HepG2 (cell line): Measurements from ENCODE around the gene BAG5. TPM values are rescaled to one million over a fixed set of nuclear protein-coding genes. Genes with fewer than 3 reads are reported as not detected.
A peak's percentile ranks its signal among the peaks of the same experiment; 100 is the strongest.

Experiments used
- ATAC-seq: fragments of 200-7000 bp; cut with Tn5 transposase; 3 replicates; pipeline ENCODE4 v1.9.1; 2020; ENCODE audit warnings: mild to moderate bottlenecking, moderate library complexity
- BruUV-seq: library from RNA; stranded (reverse); fragments of 400-500 nt; replicated peaks from 2 replicates; lab custom pipeline; 2021; lab: Mats Ljungman, UMichigan
- CTCF ChIA-PET: fragments of 300-600 bp; formaldehyde crosslinking; extraction: SDS; loops from one replicate; lab custom pipeline; 2021; ENCODE audit warnings: low total read pairs, inconsistent platforms, low intra/inter-chr PET ratio; lab: Yijun Ruan, JAX
- POLR2A ChIA-PET: fragments of 350-600 bp; sonication (Branson Sonifier 250); formaldehyde crosslinking; loops from one replicate; lab custom pipeline; 2020; ENCODE audit warnings: antibody characterized with exemption, inconsistent platforms; lab: Yijun Ruan, JAX
- DNase-seq: peaks from one replicate; pipeline ENCODE4 v3.0.0-alpha.2; 2015; ENCODE audit warnings: low spot score
- FAIRE-seq: peaks from 3 replicates; lab custom pipeline; 2011; peaks lifted over from hg19 to GRCh38; lab: Jason Lieb, UNC
- H2AFZ ChIP-seq: one replicate; pipeline ENCODE4 v1.6.1; 2011; ENCODE audit warnings: low read length, inconsistent platforms
- H3K27ac ChIP-seq: fragments of 300-600 bp; 3 replicates; pipeline ENCODE4 v1.8.0; 2011; ENCODE audit warnings: mixed run types, mild to moderate bottlenecking, mixed read lengths, low read length, inconsistent platforms; ENCODE audit not compliant: insufficient read depth; ENCODE audit errors: extremely low read length
- H3K27me3 ChIP-seq, 2 experiments: fragments of 200-600 bp in 1 of 2; 2 replicates in 1 of 2; 3 replicates in 1 of 2; pipeline versions ENCODE4 v1.6.0 to v1.8.0; 2011; ENCODE audit warnings: low read length in 2 of 2, mild to moderate bottlenecking in 2 of 2, moderate library complexity in 2 of 2, inconsistent platforms in 1 of 2; ENCODE audit not compliant: insufficient read depth in 2 of 2, control insufficient read depth in 1 of 2
- H3K36me3 ChIP-seq, 2 experiments: fragments of 200-600 bp in 1 of 2; replicated peaks in 1 of 2; 2 replicates in 1 of 2; 3 replicates in 1 of 2; pipeline versions ENCODE4 v1.5.1 to v1.8.0; 2011; ENCODE audit warnings: low read length in 2 of 2, inconsistent platforms in 1 of 2; ENCODE audit not compliant: insufficient read depth in 2 of 2, control insufficient read depth in 1 of 2
- H3K4me1 ChIP-seq: 2 replicates; pipeline ENCODE4 v1.5.1; 2012; ENCODE audit warnings: low read length, inconsistent platforms; ENCODE audit not compliant: insufficient read depth
- H3K4me2 ChIP-seq: 2 replicates; pipeline ENCODE4 v1.6.0; 2011; ENCODE audit warnings: low read depth, low read length, inconsistent platforms
- H3K4me3 ChIP-seq, 3 experiments: fragments of 200-600 bp in 1 of 3; sonication (generic), shearing (Covaris generic) in 1 of 3; replicated peaks in 1 of 3; 2 replicates each; pipeline ENCODE4 v1.5.1; 2011 to 2016; ENCODE audit warnings: low read length in 3 of 3, inconsistent platforms in 2 of 3, low read depth in 2 of 3, mild to moderate bottlenecking in 2 of 3, control low read depth in 1 of 3, mixed read lengths in 1 of 3; ENCODE audit not compliant: insufficient read depth in 1 of 3
- H3K79me2 ChIP-seq: one replicate; pipeline ENCODE4 v1.6.1; 2011; ENCODE audit warnings: low read length, inconsistent platforms; ENCODE audit not compliant: insufficient read depth
- H3K9ac ChIP-seq: 2 replicates; pipeline ENCODE4 v1.6.0; 2011; ENCODE audit warnings: mild to moderate bottlenecking, low read depth, low read length, inconsistent platforms; ENCODE audit not compliant: insufficient read depth
- H3K9me3 ChIP-seq: 2 replicates; pipeline ENCODE4 v1.5.1; 2012; ENCODE audit warnings: mild to moderate bottlenecking, low read length
- H4K20me1 ChIP-seq: 2 replicates; pipeline ENCODE4 v1.6.0; 2011; ENCODE audit warnings: inconsistent platforms, mild to moderate bottlenecking, low read length, moderate library complexity; ENCODE audit not compliant: insufficient read depth
- ARID4A ChIP-seq: sonication (generic); formaldehyde crosslinking; IDR thresholded peaks from 2 replicates; pipeline ENCODE4 v1.5.0; 2020; ENCODE audit warnings: mild to moderate bottlenecking, missing genetic modification reagents, borderline replicate concordance
- CCAR2 ChIP-seq: fragments of 200-400 bp; formaldehyde crosslinking; optimal IDR thresholded peaks from 2 replicates; pipeline ENCODE3; 2018; ENCODE audit warnings: low read depth, mild to moderate bottlenecking, low read length, moderate library complexity
- CSRNP2 ChIP-seq: sonication (generic); formaldehyde crosslinking; conservative IDR thresholded peaks from 2 replicates; pipeline ENCODE4 v1.8.0; 2022; ENCODE audit warnings: low read depth, missing genetic modification reagents
- HINFP ChIP-seq: sonication (generic); formaldehyde crosslinking; IDR thresholded peaks from 2 replicates; pipeline ENCODE4 v1.4.0; 2020; ENCODE audit warnings: low read depth, mild to moderate bottlenecking, missing genetic modification reagents
- HMG20B ChIP-seq: conservative IDR thresholded peaks from 2 replicates; pipeline ENCODE4 v1.6.1; 2016; ENCODE audit warnings: missing genetic modification reagents, missing compliant biosample characterization
- HNF1B ChIP-seq: sonication (generic); formaldehyde crosslinking; IDR thresholded peaks from 2 replicates; pipeline ENCODE4 v1.5.1; 2020; ENCODE audit warnings: mild to moderate bottlenecking, moderate library complexity, missing genetic modification reagents
- MED8 ChIP-seq: sonication (generic); formaldehyde crosslinking; IDR thresholded peaks from 2 replicates; pipeline ENCODE4 v1.8.1; 2023; ENCODE audit warnings: mild to moderate bottlenecking, missing genetic modification reagents; ENCODE audit not compliant: insufficient replicate concordance
- MLX ChIP-seq: IDR thresholded peaks from 2 replicates; pipeline ENCODE4 v1.6.1; 2016
- MTF2 ChIP-seq: sonication (generic); formaldehyde crosslinking; IDR thresholded peaks from 2 replicates; pipeline ENCODE4 v1.5.0; 2020; ENCODE audit warnings: missing genetic modification reagents, borderline replicate concordance
- NFE2L1 ChIP-seq: sonication (generic); formaldehyde crosslinking; IDR thresholded peaks from 2 replicates; pipeline ENCODE4 v1.4.0; 2020; ENCODE audit warnings: missing genetic modification reagents, mild to moderate bottlenecking, borderline replicate concordance
- RXRB ChIP-seq: IDR thresholded peaks from 2 replicates; pipeline ENCODE4 v1.6.1; 2016; ENCODE audit warnings: borderline replicate concordance, missing genetic modification reagents, missing compliant biosample characterization
- TBX3 ChIP-seq: fragments of 450-650 bp; IDR thresholded peaks from 2 replicates; pipeline ENCODE4 v1.6.1; 2017; ENCODE audit warnings: antibody characterized with exemption, mild to moderate bottlenecking, inconsistent platforms, borderline replicate concordance
- ZMYM3 ChIP-seq: sonication (generic); formaldehyde crosslinking; IDR thresholded peaks from 2 replicates; pipeline ENCODE4 v1.5.1; 2020; ENCODE audit warnings: mild to moderate bottlenecking, missing genetic modification reagents
- ZNF629 ChIP-seq: sonication (generic); formaldehyde crosslinking; conservative IDR thresholded peaks from 2 replicates; pipeline ENCODE4 v1.5.0; 2020; ENCODE audit warnings: missing genetic modification reagents
- ZNF776 ChIP-seq: sonication (generic); formaldehyde crosslinking; IDR thresholded peaks from 2 replicates; pipeline ENCODE4 v1.4.0; 2020; ENCODE audit warnings: mild to moderate bottlenecking, missing genetic modification reagents
- WGBS: methylation state at CpG from one replicate; pipeline ENCODE4 v1.1.6; 2017; ENCODE audit warnings: low lambda C conversion rate; 5-methylcytosine and 5-hydroxymethylcytosine counted together
- in situ Hi-C: cut with HindIII; loops from 2 replicates; pipeline ENCODE4 v1.10.0; 2017; ENCODE audit warnings: low pct_unique_long_range_greater_than_20kb; ENCODE audit not compliant: extremely low pct_ligation_motif_present
- intact Hi-C: fragments of 100-400 bp; cut with micrococcal nuclease; formaldehyde crosslinking; loops from one replicate; pipeline ENCODE4 v1.10.0; 2022; ENCODE audit not compliant: unreplicated experiment
- polyA plus RNA-seq, 8 experiments: library from polyadenylated mRNA; depleted of rRNA in 3 of 8; stranded (reverse) in 7 of 8; unstranded in 1 of 8; fragments of >200 nt; fragmentation: Illumina TruSeq in 4 of 8; extraction: Trizol in 4 of 8; gene quantifications; 2 replicates each; pipeline versions ENCODE4 v1.2.1 to v1.2.3, GENCODE V29; 2011 to 2016; ENCODE audit warnings: low read depth in 4 of 8, missing spikeins in 1 of 8, mixed read lengths in 1 of 8; ENCODE audit not compliant: insufficient read depth in 1 of 8
- total RNA-seq, 5 experiments: library from RNA; depleted of rRNA; stranded (reverse); fragments of >200 nt; fragmentation: Illumina TruSeq; extraction: Trizol; gene quantifications; 2 replicates each; pipeline ENCODE4 v1.2.3, GENCODE V29; 2016; ENCODE audit warnings: low read depth in 1 of 5

The BAG5 gene
- total and polyA plus RNA-seq, 2 of the 13 experiments (the other 11 are each of a cell fraction or from before 2014, with no cell fraction given) = 3.5 to 21.0 TPM

GRCh38 chr14:103530390-103530789, 32.1 kb downstream of the BAG5 start:
- no peaks in the 10 kb centered on the region for H3K9me3 ChIP-seq
- intact Hi-C loops (no loop called here), in situ Hi-C loops (no loop called here)
- H4K20me1 ChIP-seq = no peaks in the 10 kb centered on the region
- DNase-seq (no peak), FAIRE-seq (no peak), ATAC-seq (no peak)
- peaks cover 3 to 4% of the 10 kb centered on the region in 2 experiments; a peak in 3 of 5 replicates for H3K36me3 ChIP-seq
- H3K9ac ChIP-seq = peak overlapping the region; percentile 85
- no TSS peak for BruUV-seq
- peak overlapping the region; percentile 87 to 98 (median 95); a peak in 5 of 6 replicates for H3K4me3 ChIP-seq
- H3K27ac ChIP-seq = no peak overlapping the region
- CTCF ChIA-PET = no interaction called here
- POLR2A ChIA-PET = interaction anchor here (3.2 kb wide), 1 partner anchor 9 kb away, joined by 37 read pairs; no protein-coding TSS in a partner anchor
- H3K4me2 ChIP-seq = peak overlapping the region; percentile 98
- WGBS = 90% methylated on average over 6 of the region's 7 CpGs
- H2AFZ ChIP-seq = no peak overlapping the region
- H3K4me1 ChIP-seq = peaks cover 49% of the 10 kb centered on the region
- no peaks in the 10 kb centered on the region; a peak in 1 of 5 replicates for H3K27me3 ChIP-seq
- peaks cover 30% of the 10 kb centered on the region for H3K79me2 ChIP-seq
- TF ChIP-seq MED8 (CRISPR knock-in tag) (no peak), HMG20B (CRISPR knock-in tag) (no peak), HINFP (CRISPR knock-in tag) (no peak), CSRNP2 (CRISPR knock-in tag) (no peak), ZMYM3 (CRISPR knock-in tag) (no peak), ZNF629 (CRISPR knock-in tag) (no peak), MTF2 (CRISPR knock-in tag) (no peak), HNF1B (CRISPR knock-in tag) (no peak), ARID4A (CRISPR knock-in tag) (no peak; the same call in 1 of the 2 replicates), ZNF776 (CRISPR knock-in tag) (no peak), MLX (CRISPR knock-in tag) (no peak), NFE2L1 (CRISPR knock-in tag) (no peak), TBX3 (no peak), RXRB (no peak), CCAR2 (no peak)
